KMS-11 (cell line): ENCODE results near the gene DDX51.

Experiments used
- H2AFZ ChIP-seq: fragments of 200-600 bp; sonication (generic); 2 replicates; pipeline ENCODE4 v1.6.1; 2016; ENCODE audit warnings: antibody characterized with exemption, mixed run types, low read depth
- H3K27ac ChIP-seq: fragments of 200-600 bp; sonication (generic); 2 replicates; pipeline ENCODE4 v1.6.1; 2016; ENCODE audit warnings: mild to moderate bottlenecking, mixed run types
- H3K27me3 ChIP-seq: fragments of 200-600 bp; sonication (generic); 2 replicates; pipeline ENCODE4 v1.6.1; 2017; ENCODE audit warnings: mild to moderate bottlenecking, low read depth, mixed run types, moderate library complexity; ENCODE audit not compliant: insufficient read depth
- H3K36me3 ChIP-seq: fragments of 200-600 bp; sonication (generic); 2 replicates; pipeline ENCODE4 v1.6.1; 2017; ENCODE audit warnings: mild to moderate bottlenecking, mixed run types; ENCODE audit not compliant: insufficient read depth
- H3K4me1 ChIP-seq: fragments of 200-600 bp; sonication (generic); 2 replicates; pipeline ENCODE4 v1.6.1; 2016; ENCODE audit warnings: mild to moderate bottlenecking, low read depth, mixed run types; ENCODE audit not compliant: poor library complexity, severe bottlenecking
- H3K4me2 ChIP-seq: fragments of 200-600 bp; sonication (generic); 2 replicates; pipeline ENCODE4 v1.7.0; 2016; ENCODE audit warnings: mild to moderate bottlenecking, mixed run types
- H3K4me3 ChIP-seq: fragments of 200-600 bp; sonication (generic); IDR thresholded peaks from 2 replicates; pipeline ENCODE4 v1.6.1; 2017; ENCODE audit warnings: low read depth, low read length, mixed read lengths; ENCODE audit not compliant: insufficient read depth
- H3K79me2 ChIP-seq: fragments of 200-600 bp; sonication (generic); 2 replicates; pipeline ENCODE4 v1.6.1; 2016; ENCODE audit warnings: low read depth, mixed run types; ENCODE audit not compliant: insufficient read depth
- H3K9ac ChIP-seq: fragments of 200-600 bp; sonication (generic); 2 replicates; pipeline ENCODE4 v1.6.1; 2016; ENCODE audit warnings: mild to moderate bottlenecking, mixed run types
- H4K20me1 ChIP-seq: fragments of 200-600 bp; sonication (generic); 2 replicates; pipeline ENCODE4 v1.6.1; 2016; ENCODE audit warnings: mild to moderate bottlenecking, mixed run types; ENCODE audit not compliant: insufficient read depth
- TF ChIP-seq, protein P1 (sequence below): fragments of 200-600 bp; sonication (generic); conservative IDR thresholded peaks from 2 replicates; pipeline ENCODE4 v1.6.1; 2017; ENCODE audit warnings: low read depth, mild to moderate bottlenecking, antibody characterized with exemption, low read length, moderate library complexity, mixed read lengths

DDX51 gene

DNA sequence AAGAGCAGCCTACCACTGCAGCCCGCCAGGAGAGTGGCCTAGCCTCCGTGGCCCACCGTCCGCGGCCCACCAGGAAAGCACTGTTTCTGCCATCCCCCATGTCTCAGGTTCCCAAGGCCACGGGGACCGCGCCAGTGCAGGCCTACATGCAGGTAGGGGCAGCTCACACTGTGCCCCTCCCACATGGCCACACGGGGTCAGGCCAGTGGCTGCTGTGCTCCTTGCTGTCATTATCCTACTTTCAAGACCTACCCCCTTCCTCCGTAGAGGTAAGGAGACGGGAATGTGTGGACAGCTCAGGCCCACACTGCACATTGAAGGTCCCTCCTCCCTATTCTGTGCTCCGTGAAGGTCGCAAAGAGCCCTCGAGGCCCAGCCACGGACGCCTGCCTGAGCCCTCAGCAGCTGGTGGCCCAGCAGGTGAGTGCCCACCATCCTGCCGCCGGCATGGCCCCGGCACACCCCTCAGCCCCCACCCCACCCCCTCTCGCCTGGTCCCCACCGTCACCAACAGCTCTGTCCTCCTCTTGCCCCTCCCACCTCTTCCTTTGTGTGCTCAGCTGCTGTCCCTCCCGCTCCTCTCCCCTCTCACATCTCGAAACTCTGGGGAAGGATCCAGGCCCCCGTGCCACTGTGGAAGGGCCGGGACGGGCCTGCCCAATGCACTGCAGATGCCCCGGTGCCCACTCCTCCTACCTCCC is 10.0 kb downstream of the DDX51 start:
- H3K79me2 ChIP-seq: no peaks in the 10 kb centered on the region
- no peaks in the 10 kb centered on the region for H3K4me1 ChIP-seq
- H3K27ac ChIP-seq: no peak overlapping the region
- H3K9ac ChIP-seq: no peak overlapping the region
- no peaks in the 10 kb centered on the region for H3K27me3 ChIP-seq
- H2AFZ ChIP-seq: no peak overlapping the region
- H3K4me2 ChIP-seq: no peak overlapping the region
- no peaks in the 10 kb centered on the region for H3K36me3 ChIP-seq
- H4K20me1 ChIP-seq: no peaks in the 10 kb centered on the region
- H3K4me3 ChIP-seq: no peak overlapping the region
- TF ChIP-seq, protein P1, sequence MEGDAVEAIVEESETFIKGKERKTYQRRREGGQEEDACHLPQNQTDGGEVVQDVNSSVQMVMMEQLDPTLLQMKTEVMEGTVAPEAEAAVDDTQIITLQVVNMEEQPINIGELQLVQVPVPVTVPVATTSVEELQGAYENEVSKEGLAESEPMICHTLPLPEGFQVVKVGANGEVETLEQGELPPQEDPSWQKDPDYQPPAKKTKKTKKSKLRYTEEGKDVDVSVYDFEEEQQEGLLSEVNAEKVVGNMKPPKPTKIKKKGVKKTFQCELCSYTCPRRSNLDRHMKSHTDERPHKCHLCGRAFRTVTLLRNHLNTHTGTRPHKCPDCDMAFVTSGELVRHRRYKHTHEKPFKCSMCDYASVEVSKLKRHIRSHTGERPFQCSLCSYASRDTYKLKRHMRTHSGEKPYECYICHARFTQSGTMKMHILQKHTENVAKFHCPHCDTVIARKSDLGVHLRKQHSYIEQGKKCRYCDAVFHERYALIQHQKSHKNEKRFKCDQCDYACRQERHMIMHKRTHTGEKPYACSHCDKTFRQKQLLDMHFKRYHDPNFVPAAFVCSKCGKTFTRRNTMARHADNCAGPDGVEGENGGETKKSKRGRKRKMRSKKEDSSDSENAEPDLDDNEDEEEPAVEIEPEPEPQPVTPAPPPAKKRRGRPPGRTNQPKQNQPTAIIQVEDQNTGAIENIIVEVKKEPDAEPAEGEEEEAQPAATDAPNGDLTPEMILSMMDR: no peak

DNA sequence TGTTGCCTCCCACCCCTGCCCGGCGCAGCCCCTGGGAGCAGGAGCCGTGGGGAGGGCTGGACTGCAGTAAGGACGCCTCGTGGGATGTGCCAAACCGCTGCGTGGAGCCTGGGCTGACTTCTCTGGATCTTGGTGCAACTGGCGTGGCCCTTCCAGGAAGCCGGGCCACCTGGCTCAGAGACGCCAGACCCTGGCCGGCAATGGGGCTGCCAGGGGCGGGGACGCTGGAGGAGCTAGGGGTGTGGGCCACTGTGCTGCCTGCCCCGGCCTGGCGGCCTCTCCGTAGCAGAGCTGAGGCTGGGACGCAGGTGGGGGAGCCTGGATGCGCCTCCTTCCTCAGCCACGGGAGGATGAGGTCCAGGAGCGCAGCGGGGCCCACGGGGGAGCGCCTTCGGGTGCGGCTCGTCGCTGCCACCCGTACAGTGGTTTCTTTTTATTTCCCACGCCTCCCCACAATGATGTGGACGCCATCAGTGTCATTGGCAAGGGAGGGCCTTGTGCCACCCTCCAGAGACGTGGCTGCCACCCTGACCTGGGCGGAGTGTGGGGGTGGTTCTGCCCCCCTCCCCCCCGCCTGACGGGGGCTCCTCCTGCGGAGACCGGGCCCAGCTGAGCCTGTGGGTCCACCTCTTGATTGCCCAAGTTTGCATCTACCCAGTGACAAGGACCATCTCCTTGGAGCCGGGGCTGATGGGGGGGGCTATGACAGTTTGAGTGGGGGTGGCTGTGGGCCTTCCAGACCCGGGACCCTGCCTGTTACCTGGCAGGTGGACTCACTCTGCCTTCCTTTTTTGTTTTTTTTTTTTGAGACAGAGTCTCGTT is 11.3 kb downstream of the DDX51 start:
- H4K20me1 ChIP-seq: no peaks in the 10 kb centered on the region
- H3K9ac ChIP-seq: no peak overlapping the region

DNA sequence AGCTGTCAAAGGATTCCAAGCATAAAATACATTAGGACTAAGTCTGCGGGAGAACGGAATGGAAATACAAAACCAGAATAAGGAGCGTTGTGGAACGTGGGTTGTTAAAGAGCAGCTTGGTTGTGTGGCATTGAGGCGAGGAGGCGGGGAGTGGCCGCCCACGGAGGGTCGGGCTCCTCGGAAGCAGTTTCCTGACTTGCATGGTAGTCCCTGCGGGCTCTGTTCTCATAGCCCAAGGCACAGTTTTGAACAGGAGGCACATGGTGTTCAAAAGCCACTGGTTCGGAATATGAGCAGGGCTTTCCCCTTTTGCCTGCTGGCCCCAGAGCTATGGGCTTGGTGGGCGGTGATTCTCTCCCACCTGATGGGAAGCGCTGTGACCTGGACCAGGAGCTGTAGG is 12.2 kb downstream of the DDX51 start:
- H4K20me1 ChIP-seq: no peaks in the 10 kb centered on the region
- no peaks in the 10 kb centered on the region for H3K27me3 ChIP-seq
- H3K9ac ChIP-seq: no peak overlapping the region
- no peak overlapping the region for H3K4me2 ChIP-seq
- no peaks in the 10 kb centered on the region for H3K79me2 ChIP-seq
- no peak overlapping the region for H2AFZ ChIP-seq
- no peak overlapping the region for H3K27ac ChIP-seq
- no peak overlapping the region for H3K4me3 ChIP-seq
- no peaks in the 10 kb centered on the region for H3K36me3 ChIP-seq
- TF ChIP-seq, protein P1: no peak
- H3K4me1 ChIP-seq: no peaks in the 10 kb centered on the region

More for the DNA sequence above, 11.3 kb downstream of the DDX51 start:
- TF ChIP-seq, protein P1: no peak
- Histone ChIP-seq H3K27ac (no peak overlapping the region), H3K36me3 (no peaks in the 10 kb centered on the region), H3K4me1 (no peaks in the 10 kb centered on the region), H3K27me3 (no peaks in the 10 kb centered on the region), H2AFZ (no peak overlapping the region), H3K4me3 (no peak overlapping the region), H3K4me2 (no peak overlapping the region), H3K79me2 (no peaks in the 10 kb centered on the region)

DNA sequence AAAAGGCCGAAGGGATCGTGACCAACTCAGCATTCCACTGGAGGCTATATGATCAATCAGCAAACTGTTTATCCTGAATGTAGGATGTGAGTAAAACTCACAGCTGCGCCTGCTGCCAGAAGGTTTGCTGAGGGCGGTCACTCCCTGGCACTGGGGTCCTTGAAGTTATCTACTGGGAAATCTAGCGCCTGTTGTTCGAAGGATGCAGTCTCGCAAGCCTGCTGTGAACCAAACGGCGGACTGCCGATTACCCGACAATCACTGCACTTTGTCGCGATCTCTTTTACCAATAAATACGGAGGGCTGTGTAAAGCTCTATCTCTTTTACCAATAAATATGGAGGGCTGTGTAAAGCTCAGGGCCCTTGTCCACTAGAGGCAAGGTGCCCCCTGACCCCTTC is 12.9 kb downstream of the DDX51 start:
- H4K20me1 ChIP-seq: no peaks in the 10 kb centered on the region
- H3K27me3 ChIP-seq: no peaks in the 10 kb centered on the region
- H3K4me3 ChIP-seq: no peak overlapping the region
- no peak overlapping the region for H3K4me2 ChIP-seq
- no peak overlapping the region for H3K27ac ChIP-seq
- no peaks in the 10 kb centered on the region for H3K79me2 ChIP-seq
- TF ChIP-seq, protein P1: no peak
- no peak overlapping the region for H2AFZ ChIP-seq
- H3K4me1 ChIP-seq: no peaks in the 10 kb centered on the region
- no peaks in the 10 kb centered on the region for H3K36me3 ChIP-seq
- H3K9ac ChIP-seq: no peak overlapping the region
